Endothelial cell of umbilical vein (primary cell): ENCODE data around the gene MYZAP. TPM values are rescaled to one million over a fixed set of nuclear protein-coding genes. Genes with fewer than 3 reads are reported as not detected.
A peak's percentile ranks its signal among the peaks of the same experiment; 100 is the strongest.

ENCODE experiments used
- BruUV-seq: library from RNA; stranded (reverse); fragments of 400-500 nt; replicated peaks from 2 replicates; lab custom pipeline; 2021; lab: Mats Ljungman, UMichigan
- CTCF ChIA-PET: fragments of 300-600, 350-600 bp; sonication (Branson Sonifier 250); formaldehyde crosslinking; loops from one replicate; lab custom pipeline; 2021; ENCODE audit warnings: antibody characterized with exemption, inconsistent platforms; lab: Charles Lee
- POLR2A ChIA-PET: fragments of 300-600, 350-600 bp; sonication (Branson Sonifier 250); formaldehyde crosslinking; loops from one replicate; lab custom pipeline; 2021; ENCODE audit warnings: antibody characterized with exemption, inconsistent platforms; lab: Charles Lee
- DNase-seq: peaks from one replicate; pipeline ENCODE4 v3.0.0-alpha.2; 2011; ENCODE audit warnings: low read depth, low spot score
- FAIRE-seq: peaks from 2 replicates; lab custom pipeline; 2011; peaks lifted over from hg19 to GRCh38; lab: Jason Lieb, UNC
- H2AFZ ChIP-seq: 2 replicates; pipeline ENCODE4 v1.6.0; 2012; ENCODE audit warnings: low read depth, low read length, control low read depth, inconsistent platforms
- H3K27ac ChIP-seq: 2 replicates; pipeline ENCODE4 v1.5.1; 2011; ENCODE audit warnings: low read depth, mild to moderate bottlenecking, control low read depth, low read length, moderate library complexity; ENCODE audit not compliant: insufficient read depth
- H3K27me3 ChIP-seq, 2 experiments: 2 replicates each; pipeline versions ENCODE4 v1.6.0 to v1.6.1; 2011; ENCODE audit warnings: low read length in 2 of 2, mixed read lengths in 1 of 2; ENCODE audit not compliant: control insufficient read depth in 2 of 2, insufficient read depth in 2 of 2
- H3K36me3 ChIP-seq, 2 experiments: 2 replicates in 1 of 2; 3 replicates in 1 of 2; pipeline ENCODE4 v1.5.1; 2011; ENCODE audit warnings: low read length in 2 of 2, mild to moderate bottlenecking in 1 of 2, moderate library complexity in 1 of 2; ENCODE audit not compliant: control insufficient read depth in 2 of 2, insufficient read depth in 2 of 2; ENCODE audit errors: extremely low read depth in 1 of 2
- H3K4me1 ChIP-seq: 3 replicates; pipeline ENCODE4 v1.5.1; 2011; ENCODE audit warnings: mild to moderate bottlenecking, low read length; ENCODE audit not compliant: control insufficient read depth, insufficient read depth; ENCODE audit errors: extremely low read depth
- H3K4me2 ChIP-seq: 2 replicates; pipeline ENCODE4 v1.6.1; 2011; ENCODE audit warnings: low read length, control low read depth, mixed read lengths; ENCODE audit not compliant: insufficient read depth
- H3K4me3 ChIP-seq, 3 experiments: fragments of 200-600 bp in 1 of 3; sonication (generic), shearing (Covaris generic) in 1 of 3; replicated peaks in 1 of 3; 2 replicates each; pipeline ENCODE4 v1.5.1; 2011 to 2016; ENCODE audit warnings: control low read depth in 3 of 3, low read length in 3 of 3, mild to moderate bottlenecking in 2 of 3, inconsistent platforms in 1 of 3, low read depth in 1 of 3, moderate library complexity in 1 of 3; ENCODE audit not compliant: insufficient read depth in 1 of 3
- H3K79me2 ChIP-seq: 2 replicates; pipeline ENCODE4 v1.6.0; 2012; ENCODE audit warnings: low read length, inconsistent platforms; ENCODE audit not compliant: control insufficient read depth, insufficient read depth
- H3K9ac ChIP-seq: replicated peaks from 2 replicates; pipeline ENCODE3; 2011; ENCODE audit warnings: low read length, control low read depth; ENCODE audit not compliant: insufficient read depth; ENCODE audit errors: extremely low read depth
- H3K9me1 ChIP-seq: replicated peaks from 3 replicates; pipeline ENCODE4 v1.6.0; 2011; ENCODE audit warnings: mild to moderate bottlenecking, low read length; ENCODE audit not compliant: control insufficient read depth, insufficient read depth; ENCODE audit errors: extremely low read depth
- H3K9me3 ChIP-seq: replicated peaks from 2 replicates; pipeline ENCODE4 v1.5.1; 2012; ENCODE audit warnings: low read length, inconsistent platforms; ENCODE audit not compliant: control insufficient read depth, insufficient read depth
- H4K20me1 ChIP-seq: replicated peaks from 2 replicates; pipeline ENCODE3; 2011; ENCODE audit warnings: mild to moderate bottlenecking, low read length; ENCODE audit not compliant: control insufficient read depth, insufficient read depth; ENCODE audit errors: extremely low read depth
- CTCF ChIP-seq, 2 donors: IDR thresholded peaks; 1 replicate in 1 of 2; 2 replicates in 1 of 2; pipeline ENCODE4 v1.5.1; 2011; ENCODE audit warnings: low read length in 2 of 2, mild to moderate bottlenecking in 2 of 2, moderate library complexity in 2 of 2, control low read depth in 1 of 2, inconsistent platforms in 1 of 2, low read depth in 1 of 2; ENCODE audit not compliant: insufficient read depth in 1 of 2; ENCODE audit errors: extremely low read depth in 1 of 2
- EZH2 ChIP-seq: IDR thresholded peaks from 2 replicates; pipeline ENCODE4 v1.6.1; 2012; ENCODE audit warnings: borderline replicate concordance, low read depth, mild to moderate bottlenecking, moderate library complexity, low read length, inconsistent platforms; ENCODE audit not compliant: severe bottlenecking
- FOS ChIP-seq: IDR thresholded peaks from 2 replicates; pipeline ENCODE4 v1.6.1; 2011; ENCODE audit warnings: mild to moderate bottlenecking, low read length, moderate library complexity, borderline replicate concordance; ENCODE audit not compliant: insufficient read depth
- GATA2 ChIP-seq: IDR thresholded peaks from 2 replicates; pipeline ENCODE4 v1.7.0; 2011; ENCODE audit warnings: low read depth, mild to moderate bottlenecking, moderate library complexity, mixed read lengths, low read length; ENCODE audit not compliant: insufficient read length, insufficient read depth
- JUN ChIP-seq: IDR thresholded peaks from 2 replicates; pipeline ENCODE4 v1.6.1; 2011; ENCODE audit warnings: borderline replicate concordance, low read depth; ENCODE audit not compliant: insufficient read length, insufficient read depth
- MAX ChIP-seq: IDR thresholded peaks from 2 replicates; pipeline ENCODE4 v1.6.1; 2011; ENCODE audit not compliant: insufficient read depth, insufficient read length
- MYC ChIP-seq: IDR thresholded peaks from one replicate; pipeline ENCODE4 v1.6.1; 2011; ENCODE audit warnings: mild to moderate bottlenecking, low read depth, low read length
- POLR2A ChIP-seq: IDR thresholded peaks from 2 replicates; pipeline ENCODE4 v1.6.1; 2012; ENCODE audit warnings: low read depth, mild to moderate bottlenecking, control low read depth, low read length
- POLR2AphosphoS5 ChIP-seq: IDR thresholded peaks from 2 replicates; pipeline ENCODE4 v1.6.1; 2012; ENCODE audit warnings: low read depth, mild to moderate bottlenecking, control low read depth, low read length, moderate library complexity; ENCODE audit not compliant: insufficient read depth
- dilution Hi-C: fragments of 300-500 bp; cut with MboI; formaldehyde crosslinking; loops from one replicate; pipeline ENCODE4 v1.15.0; 2019; ENCODE audit warnings: low sequenced_read_pairs; ENCODE audit not compliant: extremely low pct_ligation_motif_present
- intact Hi-C: fragments of 100-400 bp; cut with micrococcal nuclease; formaldehyde crosslinking; loops from one replicate; pipeline ENCODE4 v1.10.0; 2022
- polyA plus RNA-seq, 4 experiments: library from polyadenylated mRNA; depleted of rRNA in 3 of 4; stranded (reverse) in 3 of 4; unstranded in 1 of 4; fragments of >200 nt; gene quantifications; 2 replicates each; pipeline versions ENCODE4 v1.2.1 to v1.2.3, GENCODE V29; 2011 to 2012; ENCODE audit warnings: missing spikeins in 1 of 4
- total RNA-seq: library from RNA; stranded (reverse); gene quantifications from 2 replicates; pipeline ENCODE4 v1.2.3, GENCODE V29; 2021

MYZAP gene
- total and polyA plus RNA-seq, 2 donors (not counting 3 experiments of a cell fraction or from before 2014, with no cell fraction given), result 6.3 to 8.1 TPM

GRCh38 chr15:57596978-57597377, 5.3 kb downstream of the MYZAP start:
- no peak for DNase-seq
- CTCF ChIA-PET, result interaction anchor here (1.0 to 2.2 kb wide), 3 partner anchors 10 to 15 kb away, joined by 3 to 5 read pairs (median 3); no protein-coding TSS in a partner anchor
- dilution Hi-C loops (no loop called here), intact Hi-C loops (no loop called here)
- Histone ChIP-seq H3K4me2 (no peak overlapping the region), H3K4me3 (no peak overlapping the region), H3K79me2 (no peaks in the 10 kb centered on the region), H3K27me3 (no peaks in the 10 kb centered on the region), H3K27ac (no peak overlapping the region), H3K9me3 (no peaks in the 10 kb centered on the region), H2AFZ (no peak overlapping the region), H3K9me1 (no peaks in the 10 kb centered on the region), H3K4me1 (peaks cover 5% of the 10 kb centered on the region), H4K20me1 (no peaks in the 10 kb centered on the region), H3K36me3 (no peaks in the 10 kb centered on the region), H3K9ac (no peak overlapping the region)
- FAIRE-seq, result peak; percentile 47
- no TSS peak for BruUV-seq
- TF ChIP-seq FOS, result no peak
- TF ChIP-seq EZH2, result no peak
- no peak for TF ChIP-seq POLR2AphosphoS5
- no peak for TF ChIP-seq CTCF (IDR thresholded peaks at IDR 0.05; ENCODE audit: extremely low read depth in 1 of 2, insufficient read depth in 1 of 2, low read depth in 1 of 2, low read length in 2 of 2)
- no peak for TF ChIP-seq MAX
- no peak for TF ChIP-seq POLR2A
- TF ChIP-seq JUN, result no peak
- TF ChIP-seq GATA2, result no peak
- TF ChIP-seq MYC, result no peak
- POLR2A ChIA-PET, result no interaction called here
